GM20431 (cell line): Measurements from ENCODE around the gene GPRC5B.

Experiments used
- in situ Hi-C: fragments of 300-500 bp; cut with MseI, MboI; formaldehyde crosslinking; loops from one replicate; pipeline ENCODE4 v1.15.0; 2020; ENCODE audit warnings: low sequenced_read_pairs; ENCODE audit not compliant: unreplicated experiment

Gene GPRC5B

GRCh38 chr16:19899605-19899955, 14.9 kb upstream of the GPRC5B start:
- in situ Hi-C loops = no loop called here

GRCh38 chr16:19898924-19899604, 14.4 kb upstream of the GPRC5B start:
- in situ Hi-C loops = no loop called here

GRCh38 chr16:19898166-19898565, 13.5 kb upstream of the GPRC5B start:
- in situ Hi-C loops = no loop called here

- in situ Hi-C loops = no loop called here
These were observed 12.3 kb upstream of the GPRC5B start for GRCh38 chr16:19896951-19897350.

GRCh38 chr16:19894586-19894985, 9.9 kb upstream of the GPRC5B start:
- in situ Hi-C loops = no loop called here

- in situ Hi-C loops = no loop called here
These were observed 8.3 kb upstream of the GPRC5B start for GRCh38 chr16:19892902-19893301.

- in situ Hi-C loops = no loop called here
These were observed 6.3 kb upstream of the GPRC5B start for GRCh38 chr16:19890901-19891300.

- in situ Hi-C loops = loop anchor here (10.0 kb wide), 1 partner anchor 294 kb away; no protein-coding TSS in a partner anchor
These were observed 4.2 kb upstream of the GPRC5B start for GRCh38 chr16:19888834-19889233.

- in situ Hi-C loops = loop anchor here (10.0 kb wide), 1 partner anchor 292 kb away; no protein-coding TSS in a partner anchor
These were observed 1.7 kb upstream of the GPRC5B start for GRCh38 chr16:19886073-19886941.

- in situ Hi-C loops = loop anchor here (10.0 kb wide), 1 partner anchor 291 kb away; no protein-coding TSS in a partner anchor
These were observed 914 bp upstream of the GPRC5B start for GRCh38 chr16:19885451-19886072.

GRCh38 chr16:19883966-19884485, 622 bp downstream of the GPRC5B start:
- in situ Hi-C loops = loop anchor here (10.0 kb wide), 1 partner anchor 289 kb away; no protein-coding TSS in a partner anchor

GRCh38 chr16:19883296-19883965, 1.2 kb downstream of the GPRC5B start:
- in situ Hi-C loops = loop anchor here (10.0 kb wide), 1 partner anchor 289 kb away; no protein-coding TSS in a partner anchor

- in situ Hi-C loops = loop anchor here (10.0 kb wide), 1 partner anchor 288 kb away; no protein-coding TSS in a partner anchor
These were observed 2.0 kb downstream of the GPRC5B start for GRCh38 chr16:19882646-19883045.

GRCh38 chr16:19882186-19882585, 2.5 kb downstream of the GPRC5B start:
- in situ Hi-C loops = loop anchor here (10.0 kb wide), 1 partner anchor 287 kb away; no protein-coding TSS in a partner anchor

- in situ Hi-C loops = loop anchor here (10.0 kb wide), 1 partner anchor 287 kb away; no protein-coding TSS in a partner anchor
These were observed 2.9 kb downstream of the GPRC5B start for GRCh38 chr16:19881783-19882182.

GRCh38 chr16:19881028-19881427, 3.6 kb downstream of the GPRC5B start:
- in situ Hi-C loops = loop anchor here (10.0 kb wide), 1 partner anchor 286 kb away; no protein-coding TSS in a partner anchor

- in situ Hi-C loops = no loop called here
These were observed 5.3 kb downstream of the GPRC5B start for GRCh38 chr16:19879241-19879792.

GRCh38 chr16:19878757-19879156, 5.9 kb downstream of the GPRC5B start:
- in situ Hi-C loops = no loop called here

- in situ Hi-C loops = no loop called here
These were observed 8.1 kb downstream of the GPRC5B start for GRCh38 chr16:19876501-19877059.
